Effector memory CD4-positive, alpha-beta T cell (primary cell): ENCODE measurements around the gene RBL2.
A peak's percentile ranks its signal among the peaks of the same experiment; 100 is the strongest.

Experiments
- DNase-seq, 3 donors: peaks; one replicate each; pipeline ENCODE4 v3.0.0-alpha.2; 2020
- H3K27ac ChIP-seq: 2 replicates; pipeline ENCODE4 v1.7.0; 2013; ENCODE audit warnings: mild to moderate bottlenecking, low read length, moderate library complexity; ENCODE audit not compliant: insufficient read depth, poor library complexity, severe bottlenecking
- H3K27me3 ChIP-seq: replicated peaks from 2 replicates; pipeline ENCODE4 v1.7.0; 2013; ENCODE audit warnings: mild to moderate bottlenecking, low read length; ENCODE audit not compliant: insufficient read depth, control insufficient read depth, poor library complexity, severe bottlenecking
- H3K36me3 ChIP-seq: 2 replicates; pipeline ENCODE4 v1.7.0; 2013; ENCODE audit warnings: mild to moderate bottlenecking, low read length, moderate library complexity; ENCODE audit not compliant: control insufficient read depth, insufficient read depth
- H3K4me1 ChIP-seq: 2 replicates; pipeline ENCODE4 v1.7.0; 2013; ENCODE audit warnings: low read length, mild to moderate bottlenecking; ENCODE audit not compliant: control insufficient read depth, insufficient read depth, poor library complexity, severe bottlenecking
- H3K4me3 ChIP-seq: 2 replicates; pipeline ENCODE4 v1.7.0; 2013; ENCODE audit warnings: low read length, low read depth, mild to moderate bottlenecking; ENCODE audit not compliant: insufficient read depth, poor library complexity, severe bottlenecking
- H3K9me3 ChIP-seq: 2 replicates; pipeline ENCODE4 v1.7.0; 2013; ENCODE audit warnings: mild to moderate bottlenecking, low read length, moderate library complexity; ENCODE audit not compliant: control insufficient read depth

The RBL2 gene

GRCh38 chr16:53446090-53446489 is 11.8 kb downstream of the RBL2 start:
- no peaks in the 10 kb centered on the region for H3K27me3 ChIP-seq
- peak overlapping the region; percentile 15 for H3K27ac ChIP-seq
- peaks cover 12% of the 10 kb centered on the region for H3K4me1 ChIP-seq
- H3K36me3 ChIP-seq, result peaks cover 25% of the 10 kb centered on the region
- DNase-seq, result no peak
- no peak overlapping the region for H3K4me3 ChIP-seq
- no peaks in the 10 kb centered on the region for H3K9me3 ChIP-seq

- Histone ChIP-seq H3K4me3 (peak overlapping the region; percentile 31), H3K27me3 (no peaks in the 10 kb centered on the region), H3K9me3 (no peaks in the 10 kb centered on the region), H3K27ac (peak overlapping the region; percentile 17), H3K36me3 (peaks cover 10% of the 10 kb centered on the region), H3K4me1 (peaks cover 43% of the 10 kb centered on the region)
- DNase-seq, result no peak
Observed at GRCh38 chr16:53449816-53450517, 15.7 kb downstream of the RBL2 start.

GRCh38 chr16:53453928-53454327 is 19.7 kb downstream of the RBL2 start:
- peaks cover 75% of the 10 kb centered on the region for H3K4me1 ChIP-seq
- no peaks in the 10 kb centered on the region for H3K27me3 ChIP-seq
- H3K36me3 ChIP-seq, result peaks cover 11% of the 10 kb centered on the region
- no peak overlapping the region for H3K27ac ChIP-seq
- DNase-seq, result no peak
- no peaks in the 10 kb centered on the region for H3K9me3 ChIP-seq
- no peak overlapping the region for H3K4me3 ChIP-seq

- peaks cover 20% of the 10 kb centered on the region for H3K36me3 ChIP-seq
- H3K27ac ChIP-seq, result peak overlapping the region; percentile 64
- no peaks in the 10 kb centered on the region for H3K27me3 ChIP-seq
- peak overlapping the region; percentile 0 for H3K4me3 ChIP-seq
- H3K4me1 ChIP-seq, result peaks cover 79% of the 10 kb centered on the region
- peak; percentile 7 to 33 (median 12) for DNase-seq
- no peaks in the 10 kb centered on the region for H3K9me3 ChIP-seq
Observed at GRCh38 chr16:53456625-53457024, 22.4 kb downstream of the RBL2 start.

- H3K9me3 ChIP-seq, result no peaks in the 10 kb centered on the region
- peak overlapping the region; percentile 64 for H3K27ac ChIP-seq
- peaks cover 74% of the 10 kb centered on the region for H3K4me1 ChIP-seq
- H3K4me3 ChIP-seq, result peak overlapping the region; percentile 26
- peaks cover 26% of the 10 kb centered on the region for H3K36me3 ChIP-seq
- peak; percentile 66 to 72 (median 69) for DNase-seq
- H3K27me3 ChIP-seq, result no peaks in the 10 kb centered on the region
Observed at GRCh38 chr16:53457670-53458069, 23.4 kb downstream of the RBL2 start.

GRCh38 chr16:53458635-53459034 is 24.4 kb downstream of the RBL2 start:
- Histone ChIP-seq H3K27me3 (no peaks in the 10 kb centered on the region), H3K4me1 (peaks cover 70% of the 10 kb centered on the region), H3K27ac (peak overlapping the region; percentile 64), H3K36me3 (peaks cover 32% of the 10 kb centered on the region), H3K9me3 (no peaks in the 10 kb centered on the region), H3K4me3 (no peak overlapping the region)
- no peak for DNase-seq

GRCh38 chr16:53465606-53466280 is 31.5 kb downstream of the RBL2 start:
- no peak overlapping the region for H3K27ac ChIP-seq
- no peak for DNase-seq
- no peaks in the 10 kb centered on the region for H3K27me3 ChIP-seq
- peaks cover 76% of the 10 kb centered on the region for H3K36me3 ChIP-seq
- H3K4me3 ChIP-seq, result no peak overlapping the region
- H3K9me3 ChIP-seq, result no peaks in the 10 kb centered on the region
- H3K4me1 ChIP-seq, result peaks cover 17% of the 10 kb centered on the region

- H3K4me1 ChIP-seq, result no peaks in the 10 kb centered on the region
- no peak overlapping the region for H3K27ac ChIP-seq
- no peaks in the 10 kb centered on the region for H3K9me3 ChIP-seq
- H3K27me3 ChIP-seq, result no peaks in the 10 kb centered on the region
- H3K4me3 ChIP-seq, result no peak overlapping the region
- peaks cover 77% of the 10 kb centered on the region for H3K36me3 ChIP-seq
- no peak for DNase-seq
Observed at GRCh38 chr16:53476867-53477266, 42.6 kb downstream of the RBL2 start.

GRCh38 chr16:53478965-53479364 is 44.7 kb downstream of the RBL2 start:
- Histone ChIP-seq H3K27ac (no peak overlapping the region), H3K4me3 (no peak overlapping the region), H3K4me1 (no peaks in the 10 kb centered on the region), H3K36me3 (peaks cover 78% of the 10 kb centered on the region), H3K27me3 (no peaks in the 10 kb centered on the region), H3K9me3 (no peaks in the 10 kb centered on the region)
- no peak for DNase-seq

- H3K36me3 ChIP-seq, result peaks cover 80% of the 10 kb centered on the region
- H3K27ac ChIP-seq, result no peak overlapping the region
- no peak overlapping the region for H3K4me3 ChIP-seq
- H3K27me3 ChIP-seq, result no peaks in the 10 kb centered on the region
- no peak for DNase-seq
- no peaks in the 10 kb centered on the region for H3K4me1 ChIP-seq
- peaks cover under 1% of the 10 kb centered on the region for H3K9me3 ChIP-seq
Observed at GRCh38 chr16:53480394-53480793, 46.1 kb downstream of the RBL2 start.
